Endothelial cell of umbilical vein (primary cell): ENCODE data around the gene NUP43. TPM values are rescaled to one million over a fixed set of nuclear protein-coding genes. Genes with fewer than 3 reads are reported as not detected.

Experiments used
- BruUV-seq: library from RNA; stranded (reverse); fragments of 400-500 nt; replicated peaks from 2 replicates; lab custom pipeline; 2021; lab: Mats Ljungman, UMichigan
- CTCF ChIA-PET: fragments of 300-600, 350-600 bp; sonication (Branson Sonifier 250); formaldehyde crosslinking; loops from one replicate; lab custom pipeline; 2021; ENCODE audit warnings: antibody characterized with exemption, inconsistent platforms; lab: Charles Lee
- POLR2A ChIA-PET: fragments of 300-600, 350-600 bp; sonication (Branson Sonifier 250); formaldehyde crosslinking; loops from one replicate; lab custom pipeline; 2021; ENCODE audit warnings: antibody characterized with exemption, inconsistent platforms; lab: Charles Lee
- DNase-seq: peaks from one replicate; pipeline ENCODE4 v3.0.0-alpha.2; 2011; ENCODE audit warnings: low read depth, low spot score
- FAIRE-seq: peaks from 2 replicates; lab custom pipeline; 2011; peaks lifted over from hg19 to GRCh38; lab: Jason Lieb, UNC
- H2AFZ ChIP-seq: 2 replicates; pipeline ENCODE4 v1.6.0; 2012; ENCODE audit warnings: low read depth, low read length, control low read depth, inconsistent platforms
- H3K27ac ChIP-seq: 2 replicates; pipeline ENCODE4 v1.5.1; 2011; ENCODE audit warnings: low read depth, mild to moderate bottlenecking, control low read depth, low read length, moderate library complexity; ENCODE audit not compliant: insufficient read depth
- H3K27me3 ChIP-seq, 2 experiments: 2 replicates each; pipeline versions ENCODE4 v1.6.0 to v1.6.1; 2011; ENCODE audit warnings: low read length in 2 of 2, mixed read lengths in 1 of 2; ENCODE audit not compliant: control insufficient read depth in 2 of 2, insufficient read depth in 2 of 2
- H3K36me3 ChIP-seq, 2 experiments: 2 replicates in 1 of 2; 3 replicates in 1 of 2; pipeline ENCODE4 v1.5.1; 2011; ENCODE audit warnings: low read length in 2 of 2, mild to moderate bottlenecking in 1 of 2, moderate library complexity in 1 of 2; ENCODE audit not compliant: control insufficient read depth in 2 of 2, insufficient read depth in 2 of 2; ENCODE audit errors: extremely low read depth in 1 of 2
- H3K4me1 ChIP-seq: 3 replicates; pipeline ENCODE4 v1.5.1; 2011; ENCODE audit warnings: mild to moderate bottlenecking, low read length; ENCODE audit not compliant: control insufficient read depth, insufficient read depth; ENCODE audit errors: extremely low read depth
- H3K4me2 ChIP-seq: 2 replicates; pipeline ENCODE4 v1.6.1; 2011; ENCODE audit warnings: low read length, control low read depth, mixed read lengths; ENCODE audit not compliant: insufficient read depth
- H3K4me3 ChIP-seq, 3 experiments: fragments of 200-600 bp in 1 of 3; sonication (generic), shearing (Covaris generic) in 1 of 3; replicated peaks in 1 of 3; 2 replicates each; pipeline ENCODE4 v1.5.1; 2011 to 2016; ENCODE audit warnings: control low read depth in 3 of 3, low read length in 3 of 3, mild to moderate bottlenecking in 2 of 3, inconsistent platforms in 1 of 3, low read depth in 1 of 3, moderate library complexity in 1 of 3; ENCODE audit not compliant: insufficient read depth in 1 of 3
- H3K79me2 ChIP-seq: 2 replicates; pipeline ENCODE4 v1.6.0; 2012; ENCODE audit warnings: low read length, inconsistent platforms; ENCODE audit not compliant: control insufficient read depth, insufficient read depth
- H3K9ac ChIP-seq: replicated peaks from 2 replicates; pipeline ENCODE3; 2011; ENCODE audit warnings: low read length, control low read depth; ENCODE audit not compliant: insufficient read depth; ENCODE audit errors: extremely low read depth
- H3K9me1 ChIP-seq: replicated peaks from 3 replicates; pipeline ENCODE4 v1.6.0; 2011; ENCODE audit warnings: mild to moderate bottlenecking, low read length; ENCODE audit not compliant: control insufficient read depth, insufficient read depth; ENCODE audit errors: extremely low read depth
- H3K9me3 ChIP-seq: replicated peaks from 2 replicates; pipeline ENCODE4 v1.5.1; 2012; ENCODE audit warnings: low read length, inconsistent platforms; ENCODE audit not compliant: control insufficient read depth, insufficient read depth
- H4K20me1 ChIP-seq: replicated peaks from 2 replicates; pipeline ENCODE3; 2011; ENCODE audit warnings: mild to moderate bottlenecking, low read length; ENCODE audit not compliant: control insufficient read depth, insufficient read depth; ENCODE audit errors: extremely low read depth
- CTCF ChIP-seq, 2 donors: IDR thresholded peaks; 1 replicate in 1 of 2; 2 replicates in 1 of 2; pipeline ENCODE4 v1.5.1; 2011; ENCODE audit warnings: low read length in 2 of 2, mild to moderate bottlenecking in 2 of 2, moderate library complexity in 2 of 2, control low read depth in 1 of 2, inconsistent platforms in 1 of 2, low read depth in 1 of 2; ENCODE audit not compliant: insufficient read depth in 1 of 2; ENCODE audit errors: extremely low read depth in 1 of 2
- EZH2 ChIP-seq: IDR thresholded peaks from 2 replicates; pipeline ENCODE4 v1.6.1; 2012; ENCODE audit warnings: borderline replicate concordance, low read depth, mild to moderate bottlenecking, moderate library complexity, low read length, inconsistent platforms; ENCODE audit not compliant: severe bottlenecking
- FOS ChIP-seq: IDR thresholded peaks from 2 replicates; pipeline ENCODE4 v1.6.1; 2011; ENCODE audit warnings: mild to moderate bottlenecking, low read length, moderate library complexity, borderline replicate concordance; ENCODE audit not compliant: insufficient read depth
- GATA2 ChIP-seq: IDR thresholded peaks from 2 replicates; pipeline ENCODE4 v1.7.0; 2011; ENCODE audit warnings: low read depth, mild to moderate bottlenecking, moderate library complexity, mixed read lengths, low read length; ENCODE audit not compliant: insufficient read length, insufficient read depth
- JUN ChIP-seq: IDR thresholded peaks from 2 replicates; pipeline ENCODE4 v1.6.1; 2011; ENCODE audit warnings: borderline replicate concordance, low read depth; ENCODE audit not compliant: insufficient read length, insufficient read depth
- MAX ChIP-seq: IDR thresholded peaks from 2 replicates; pipeline ENCODE4 v1.6.1; 2011; ENCODE audit not compliant: insufficient read depth, insufficient read length
- MYC ChIP-seq: IDR thresholded peaks from one replicate; pipeline ENCODE4 v1.6.1; 2011; ENCODE audit warnings: mild to moderate bottlenecking, low read depth, low read length
- POLR2A ChIP-seq: IDR thresholded peaks from 2 replicates; pipeline ENCODE4 v1.6.1; 2012; ENCODE audit warnings: low read depth, mild to moderate bottlenecking, control low read depth, low read length
- POLR2AphosphoS5 ChIP-seq: IDR thresholded peaks from 2 replicates; pipeline ENCODE4 v1.6.1; 2012; ENCODE audit warnings: low read depth, mild to moderate bottlenecking, control low read depth, low read length, moderate library complexity; ENCODE audit not compliant: insufficient read depth
- dilution Hi-C: fragments of 300-500 bp; cut with MboI; formaldehyde crosslinking; loops from one replicate; pipeline ENCODE4 v1.15.0; 2019; ENCODE audit warnings: low sequenced_read_pairs; ENCODE audit not compliant: extremely low pct_ligation_motif_present
- intact Hi-C: fragments of 100-400 bp; cut with micrococcal nuclease; formaldehyde crosslinking; loops from one replicate; pipeline ENCODE4 v1.10.0; 2022
- polyA plus RNA-seq, 4 experiments: library from polyadenylated mRNA; depleted of rRNA in 3 of 4; stranded (reverse) in 3 of 4; unstranded in 1 of 4; fragments of >200 nt; gene quantifications; 2 replicates each; pipeline versions ENCODE4 v1.2.1 to v1.2.3, GENCODE V29; 2011 to 2012; ENCODE audit warnings: missing spikeins in 1 of 4
- total RNA-seq: library from RNA; stranded (reverse); gene quantifications from 2 replicates; pipeline ENCODE4 v1.2.3, GENCODE V29; 2021

NUP43 gene
- total and polyA plus RNA-seq, 2 donors (not counting 3 experiments of a cell fraction or from before 2014, with no cell fraction given), result 14.9 to 49.0 TPM

- POLR2A ChIA-PET, result no interaction called here
- Histone ChIP-seq H3K27me3 (no peaks in the 10 kb centered on the region), H3K27ac (no peak overlapping the region), H3K4me1 (no peaks in the 10 kb centered on the region), H3K9ac (no peak overlapping the region), H3K36me3 (no peaks in the 10 kb centered on the region), H3K4me2 (no peak overlapping the region), H3K79me2 (peaks cover 82% of the 10 kb centered on the region), H2AFZ (no peak overlapping the region), H3K4me3 (no peak overlapping the region), H4K20me1 (no peaks in the 10 kb centered on the region), H3K9me3 (no peaks in the 10 kb centered on the region), H3K9me1 (no peaks in the 10 kb centered on the region)
- intact Hi-C loops, result no loop called here
- TF ChIP-seq POLR2AphosphoS5 (no peak), GATA2 (no peak), EZH2 (no peak), POLR2A (no peak), MYC (no peak), CTCF (IDR thresholded peaks at IDR 0.05; ENCODE audit: extremely low read depth in 1 of 2, insufficient read depth in 1 of 2, low read depth in 1 of 2, low read length in 2 of 2) (no peak), FOS (no peak), MAX (no peak), JUN (no peak)
- no peak for DNase-seq
- BruUV-seq, result no TSS peak
- no peak for FAIRE-seq
- dilution Hi-C loops, result no loop called here
- CTCF ChIA-PET, result interaction anchor here (1.5 kb wide), 1 partner anchor 64 kb away, joined by 3 read pairs; no protein-coding TSS in a partner anchor
Measured at GRCh38 chr6:149756261-149756636, 9.9 kb upstream of the NUP43 start.
